Stimulated activated CD4-positive, alpha-beta T cell treated with anti-CD3 and anti-CD28 coated beads, Interleukin-12 subunit alpha, Interleukin-12 subunit beta, amount 100 ng/mL, for 48 hours (primary cell): ENCODE results near the gene CRTC3.
"Not testable (repeated sequence)": the region's sequence is repeated elsewhere in the genome, so short reads cannot be mapped to it uniquely, and the experiment has no call there.

Experiments
- DNase-seq, 3 donors: peaks; one replicate each; pipeline ENCODE4 v3.0.0-alpha.2; 2020; ENCODE audit warnings: low read depth in 2 of 3, low spot score in 1 of 3

CRTC3 gene

DNA sequence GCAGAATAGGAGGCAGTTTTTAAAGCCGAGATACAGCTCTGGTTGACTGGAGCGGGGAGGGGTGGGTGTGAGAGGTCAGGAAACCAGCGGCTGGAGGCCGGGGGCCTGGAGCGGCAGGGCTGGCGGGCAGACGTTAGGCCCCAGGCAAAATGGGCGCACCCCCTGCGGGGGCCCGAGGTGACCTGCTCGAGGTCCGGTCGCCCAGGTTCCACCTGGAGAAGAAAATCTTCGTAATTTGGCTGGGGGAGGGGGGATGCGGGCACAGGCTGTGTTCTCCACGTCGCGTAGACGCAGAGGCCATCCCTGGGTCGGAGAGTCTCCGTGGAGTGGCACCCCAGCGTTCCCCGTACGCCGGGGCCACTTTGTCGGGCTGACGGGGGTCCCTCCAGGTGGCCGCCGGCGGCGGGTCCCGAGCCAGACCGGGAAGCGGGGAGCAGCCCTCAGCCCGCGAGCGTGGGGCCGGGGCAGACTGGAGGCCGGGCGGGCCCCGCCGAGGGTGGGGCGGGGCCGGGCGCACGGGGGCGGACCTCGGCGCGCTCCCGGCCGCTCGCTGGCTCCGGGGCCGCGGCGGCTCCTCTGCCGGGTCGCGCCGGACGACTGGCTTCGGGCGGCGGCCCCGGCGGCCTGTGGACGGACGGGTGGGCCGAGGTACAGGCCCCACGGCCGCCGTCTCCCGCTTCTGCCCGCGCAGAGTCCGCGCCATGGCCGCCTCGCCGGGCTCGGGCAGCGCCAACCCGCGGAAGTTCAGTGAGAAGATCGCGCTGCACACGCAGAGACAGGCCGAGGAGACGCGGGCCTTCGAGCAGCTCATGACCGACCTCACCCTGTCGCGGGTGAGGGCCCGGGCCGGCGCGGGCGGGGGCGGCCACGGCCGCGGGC lies at the start of gene CRTC3:
Gene CRTC3 (plus strand): TSS at position 553 of the 879 bp plus-strand sequence. CDS start 149 bp downstream, at position 702.
- peak in 2 of 3 donors; percentile 23 to 39 for DNase-seq

GRCh38 chr15:90481023-90481422 lies 48.7 kb upstream of the CRTC3 start:
- DNase-seq = no peak

- DNase-seq = peak in 2 of 3 donors; percentile 21 to 43
These were observed 47.4 kb upstream of the CRTC3 start for GRCh38 chr15:90482124-90483011.

DNA sequence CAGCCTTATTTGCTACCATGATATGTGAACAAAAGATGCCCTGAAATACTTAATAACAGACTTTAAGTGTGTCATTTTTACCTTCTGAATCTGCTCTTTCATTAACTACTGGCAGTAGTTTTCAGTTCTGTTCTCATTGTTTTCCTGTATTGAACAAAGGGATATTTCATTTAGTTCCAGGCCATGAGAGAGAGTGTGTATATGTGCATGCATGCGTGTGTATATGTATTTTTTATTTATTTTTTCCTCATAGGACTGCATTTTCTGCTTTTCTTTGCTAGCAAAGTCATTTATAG lies 46.8 kb upstream of the CRTC3 start:
- DNase-seq = no peak

DNA sequence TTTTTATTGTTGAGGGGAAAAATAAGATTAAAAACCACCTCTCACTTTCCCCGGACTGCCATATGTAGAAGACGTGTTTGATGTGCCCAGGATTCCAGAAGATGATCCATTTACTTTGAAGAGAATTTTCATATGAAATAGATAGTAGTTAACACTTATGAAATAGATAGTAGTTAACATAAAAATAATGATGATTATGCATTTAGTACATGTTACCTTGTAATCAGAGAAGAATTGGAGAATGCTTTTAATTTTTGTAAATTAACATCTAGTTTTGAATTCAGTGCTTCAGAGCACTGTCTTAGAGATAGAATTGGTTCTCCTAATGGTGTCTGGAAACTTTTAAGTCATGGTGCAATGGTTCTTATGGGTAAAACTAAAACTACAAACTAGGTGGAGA lies 46.1 kb upstream of the CRTC3 start:
- no peak for DNase-seq

- no peak for DNase-seq
These were observed 42.5 kb upstream of the CRTC3 start for GRCh38 chr15:90487186-90487585.

DNA sequence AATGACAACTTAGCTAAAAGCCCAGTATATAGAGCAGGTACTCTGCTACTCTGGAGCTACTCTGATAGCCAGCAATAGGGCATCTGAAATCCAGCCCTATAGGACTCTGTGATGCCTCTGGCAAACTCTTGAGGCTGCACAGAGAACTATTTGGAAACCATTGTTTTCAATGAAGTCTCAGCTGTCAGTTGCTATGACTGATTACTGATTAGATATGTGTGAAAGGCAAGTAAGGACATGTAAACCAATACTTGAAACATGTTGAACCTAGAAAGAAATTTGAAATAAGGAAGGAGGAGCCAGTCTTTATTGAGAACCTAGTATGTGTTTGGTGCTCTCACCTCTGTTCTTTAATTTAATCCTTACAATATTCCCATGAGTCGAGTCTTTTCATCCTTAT lies 40.2 kb upstream of the CRTC3 start:
- no peak for DNase-seq

- DNase-seq = no peak
These were observed 39.8 kb upstream of the CRTC3 start for GRCh38 chr15:90489944-90490343.

GRCh38 chr15:90493647-90494046 lies 36.1 kb upstream of the CRTC3 start:
- no peak for DNase-seq

GRCh38 chr15:90495067-90495466 lies 34.7 kb upstream of the CRTC3 start:
- DNase-seq = no peak

DNA sequence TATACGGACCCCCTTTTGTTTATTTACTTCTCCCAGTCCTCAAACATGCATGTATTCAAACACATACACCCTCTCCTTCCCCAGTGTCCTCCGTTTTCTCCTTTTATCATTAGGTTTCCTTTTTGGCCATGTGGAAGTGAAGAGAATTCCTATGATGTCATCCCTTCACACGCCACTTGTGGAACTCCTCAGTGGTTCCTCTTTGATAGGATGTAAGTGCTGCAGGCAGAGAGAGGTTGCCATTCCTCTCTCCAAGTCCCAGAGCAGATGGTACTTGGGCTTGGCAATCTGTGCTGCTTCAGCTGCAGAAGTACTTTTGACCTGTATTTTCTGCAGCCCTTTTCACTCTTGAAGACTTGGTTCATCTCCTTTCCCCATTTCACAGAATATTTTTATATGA lies 32.9 kb upstream of the CRTC3 start:
- no peak for DNase-seq

- DNase-seq = no peak
These were observed 32.3 kb upstream of the CRTC3 start for GRCh38 chr15:90497376-90497775.

- no peak for DNase-seq
These were observed 31.8 kb upstream of the CRTC3 start for GRCh38 chr15:90497912-90498311.

DNA sequence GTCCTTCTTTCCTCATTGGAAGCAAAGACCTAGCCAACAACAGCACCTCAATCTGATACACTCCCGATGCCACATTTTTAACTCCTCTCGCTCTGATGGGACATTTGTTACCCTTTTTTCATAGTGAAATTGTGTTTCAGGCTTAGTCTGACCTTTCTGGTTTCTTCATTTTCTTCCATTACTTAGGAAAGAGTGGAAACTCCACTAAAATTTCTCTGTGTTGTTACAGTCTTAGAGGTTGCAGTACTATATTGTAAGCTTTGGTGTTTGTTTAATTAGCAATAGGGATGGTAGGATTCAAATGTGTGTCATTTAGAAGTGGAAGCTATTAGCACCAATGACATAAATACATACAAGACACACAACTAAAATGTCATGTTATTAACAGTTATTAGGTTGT lies 29.6 kb upstream of the CRTC3 start:
- DNase-seq = no peak

GRCh38 chr15:90501898-90502297 lies 27.8 kb upstream of the CRTC3 start:
- DNase-seq = no peak

- DNase-seq = not testable (repeated sequence)
These were observed 18.9 kb upstream of the CRTC3 start for GRCh38 chr15:90510781-90511180.

GRCh38 chr15:90511211-90511618 lies 18.5 kb upstream of the CRTC3 start:
- DNase-seq = peak in 1 of 3 donors; percentile 14

- DNase-seq = no peak
These were observed 17.4 kb upstream of the CRTC3 start for GRCh38 chr15:90512276-90512675.

DNA sequence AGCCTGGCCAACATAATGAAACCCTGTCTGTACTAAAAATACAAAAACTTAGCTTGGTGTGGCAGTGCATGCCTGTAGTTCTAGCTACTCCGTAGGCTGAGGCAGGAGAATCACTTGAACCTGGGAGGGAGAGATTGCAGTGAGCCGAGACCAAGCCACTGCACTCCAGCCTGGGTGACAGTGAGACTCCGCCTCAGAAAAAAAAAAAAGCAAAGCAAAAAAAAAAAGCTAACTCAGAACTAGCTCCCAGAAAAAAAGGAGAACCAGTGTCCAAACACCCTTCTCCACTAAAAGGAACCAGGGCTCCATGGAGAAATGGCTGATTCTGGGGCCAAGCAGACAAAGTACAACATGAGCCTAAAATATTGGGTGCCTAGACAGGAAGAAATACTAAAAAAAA lies 16.7 kb upstream of the CRTC3 start:
- DNase-seq = no peak

DNA sequence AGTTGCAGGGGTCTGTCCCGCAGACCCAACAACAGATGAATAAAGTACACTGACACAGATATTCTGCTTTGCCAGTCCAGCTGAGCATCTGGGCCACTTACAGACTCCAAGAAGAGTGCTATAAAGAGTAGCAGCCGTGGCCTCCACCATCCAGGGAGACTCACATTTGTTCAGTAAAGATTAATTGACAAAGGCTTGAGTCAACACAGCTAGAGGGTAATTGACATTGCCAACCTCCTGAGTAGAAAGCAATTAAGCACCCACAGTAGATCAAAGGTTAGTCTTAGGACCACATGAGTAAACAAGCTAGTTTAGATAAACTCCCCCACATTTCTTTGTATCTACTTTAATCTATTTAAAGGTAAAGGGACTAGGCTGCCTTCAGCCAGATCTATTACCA lies 16.3 kb upstream of the CRTC3 start:
- no peak for DNase-seq

DNA sequence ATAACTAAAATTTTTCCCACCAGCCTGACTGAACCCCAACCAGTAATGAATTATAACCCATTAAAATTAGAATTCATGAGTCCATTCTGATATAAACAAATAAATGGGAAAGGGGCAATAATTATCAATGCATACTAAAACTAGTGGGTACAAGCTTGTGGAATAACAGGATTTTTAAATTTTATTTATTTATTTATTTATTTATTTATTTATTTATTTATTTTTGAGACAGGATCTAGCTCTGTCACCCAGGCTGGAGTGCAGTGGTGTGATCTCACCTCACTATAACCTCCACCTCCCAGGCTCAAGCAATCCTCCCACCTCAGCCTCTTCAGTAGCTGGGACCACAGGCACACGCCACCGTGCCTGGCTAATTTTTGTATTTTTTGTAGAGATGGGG lies 15.8 kb upstream of the CRTC3 start:
- not testable (repeated sequence) for DNase-seq

- no peak for DNase-seq
These were observed 10.0 kb upstream of the CRTC3 start for GRCh38 chr15:90519688-90520087.
